WTC11 (cell line): ENCODE measurements around the gene SIT1. TPM values are rescaled to one million over a fixed set of nuclear protein-coding genes. Genes with fewer than 3 reads are reported as not detected.

Source experiments
- ATAC-seq: fragments of 200-7000 bp; cut with Tn5 transposase; 2 replicates; pipeline ENCODE4 v1.10.0; 2021; ENCODE audit warnings: mild to moderate bottlenecking, moderate library complexity
- CTCF ChIA-PET: fragments of 300-600 bp; sonication (Branson Sonifier 250); formaldehyde crosslinking; loops from one replicate; lab custom pipeline; 2021; ENCODE audit warnings: antibody characterized with exemption; lab: Charles Lee
- POLR2A ChIA-PET: fragments of 350-600 bp; sonication (Branson Sonifier 250); formaldehyde crosslinking; loops from one replicate; lab custom pipeline; 2021; ENCODE audit warnings: antibody characterized with exemption; lab: Charles Lee
- DNase-seq: peaks from one replicate; pipeline ENCODE4 v3.0.0; 2021; ENCODE audit warnings: low spot score
- H3K27ac Mint-ChIP-seq: 2 replicates; pipeline ENCODE4 v1.8.0; 2021; ENCODE audit warnings: mixed read lengths
- H3K27me3 Mint-ChIP-seq: 2 replicates; pipeline ENCODE4 v1.8.0; 2021; ENCODE audit warnings: low read depth, mild to moderate bottlenecking, moderate library complexity, mixed read lengths
- H3K36me3 Mint-ChIP-seq: 2 replicates; pipeline ENCODE4 v1.8.0; 2021; ENCODE audit warnings: mixed read lengths
- H3K4me1 Mint-ChIP-seq: 2 replicates; pipeline ENCODE4 v1.8.0; 2022; ENCODE audit warnings: mixed read lengths
- H3K4me3 Mint-ChIP-seq: 2 replicates; pipeline ENCODE4 v1.8.0; 2021; ENCODE audit warnings: mild to moderate bottlenecking, moderate library complexity, mixed read lengths
- H3K9me3 Mint-ChIP-seq: 2 replicates; pipeline ENCODE4 v1.8.0; 2021; ENCODE audit warnings: mixed read lengths
- ATF1 ChIP-seq: sonication (generic); formaldehyde crosslinking; IDR thresholded peaks from 2 replicates; pipeline ENCODE4 v1.8.1; 2023; ENCODE audit warnings: mild to moderate bottlenecking, moderate library complexity, missing genetic modification reagents
- CDX4 ChIP-seq: fragments of 250-450 bp; sonication (Bioruptor Pico); IDR thresholded peaks from 2 replicates; pipeline ENCODE4 v1.9.0; 2021; ENCODE audit warnings: moderate library complexity, mild to moderate bottlenecking, inconsistent platforms, borderline replicate concordance
- EMX1 ChIP-seq: fragments of 250-450 bp; sonication (Bioruptor Pico); IDR thresholded peaks from 2 replicates; pipeline ENCODE4 v1.8.0; 2021; ENCODE audit warnings: mild to moderate bottlenecking
- FOXK1 ChIP-seq: sonication (generic); formaldehyde crosslinking; IDR thresholded peaks from 2 replicates; pipeline ENCODE4 v1.8.0; 2022; ENCODE audit warnings: mild to moderate bottlenecking, moderate library complexity, missing genetic modification reagents
- GTF2I ChIP-seq: fragments of 250-450 bp; sonication (Bioruptor Pico); conservative IDR thresholded peaks from 2 replicates; pipeline ENCODE4 v1.4.0; 2021; ENCODE audit warnings: mild to moderate bottlenecking
- JUN ChIP-seq: sonication (generic); formaldehyde crosslinking; IDR thresholded peaks from 2 replicates; pipeline ENCODE4 v1.8.0; 2023; ENCODE audit warnings: mild to moderate bottlenecking, missing genetic modification reagents
- NFE2L1 ChIP-seq: sonication (generic); formaldehyde crosslinking; IDR thresholded peaks from 2 replicates; pipeline ENCODE4 v1.8.1; 2023; ENCODE audit warnings: missing genetic modification reagents
- NR3C1 ChIP-seq: sonication (generic); formaldehyde crosslinking; conservative IDR thresholded peaks from 2 replicates; pipeline ENCODE4 v1.8.1; 2023; ENCODE audit warnings: low read depth, mild to moderate bottlenecking, missing genetic modification reagents
- SMAD3 ChIP-seq: sonication (generic); formaldehyde crosslinking; IDR thresholded peaks from 2 replicates; pipeline ENCODE4 v1.8.0; 2022; ENCODE audit warnings: missing genetic modification reagents, mild to moderate bottlenecking, borderline replicate concordance
- SMAD4 ChIP-seq: sonication (generic); formaldehyde crosslinking; IDR thresholded peaks from 2 replicates; pipeline ENCODE4 v1.8.0; 2022; ENCODE audit warnings: mild to moderate bottlenecking, missing genetic modification reagents
- ZSCAN18 ChIP-seq: fragments of 250-450 bp; sonication (Bioruptor Pico); IDR thresholded peaks from 2 replicates; pipeline ENCODE4 v2.1.2; 2022; ENCODE audit warnings: mild to moderate bottlenecking, moderate library complexity
- total RNA-seq: library from RNA; stranded (reverse); gene quantifications from 3 replicates; pipeline ENCODE4 v1.2.3, GENCODE V29; 2021
- TF ChIP-seq, protein P1 (sequence below): sonication (generic); formaldehyde crosslinking; IDR thresholded peaks from 2 replicates; pipeline ENCODE4 v1.8.1; 2023; ENCODE audit warnings: mild to moderate bottlenecking, missing genetic modification reagents
- TF ChIP-seq, protein P2 (sequence below): sonication (generic); formaldehyde crosslinking; IDR thresholded peaks from 2 replicates; pipeline ENCODE4 v1.8.0; 2022; ENCODE audit warnings: mild to moderate bottlenecking, missing genetic modification reagents
- TF ChIP-seq, protein P3 (sequence below): fragments of 250-450 bp; sonication (Bioruptor Pico); IDR thresholded peaks from 2 replicates; pipeline ENCODE4 v1.9.0; 2021; ENCODE audit warnings: mild to moderate bottlenecking, borderline replicate concordance

The SIT1 gene
- total RNA-seq, 1 experiment from 2014 or later, result 4.1 TPM

GRCh38 chr9:35635730-35636129, 15.0 kb downstream of the SIT1 start:
- ATAC-seq (no peak), DNase-seq (no peak)
- TF ChIP-seq GTF2I (CRISPR knock-in tag), result no peak
- POLR2A ChIA-PET, result no interaction called here
- H3K4me1 Mint-ChIP-seq, result no peaks in the 10 kb centered on the region
- peaks cover 8% of the 10 kb centered on the region for H3K36me3 Mint-ChIP-seq
- peaks cover 22% of the 10 kb centered on the region for H3K9me3 Mint-ChIP-seq
- no peak overlapping the region for H3K4me3 Mint-ChIP-seq
- peaks cover 11% of the 10 kb centered on the region for H3K27me3 Mint-ChIP-seq
- H3K27ac Mint-ChIP-seq, result no peak overlapping the region
- CTCF ChIA-PET, result interaction anchor here (0.7 kb wide), 1 partner anchor 25 kb away, joined by 6 read pairs; no protein-coding TSS in a partner anchor

DNA sequence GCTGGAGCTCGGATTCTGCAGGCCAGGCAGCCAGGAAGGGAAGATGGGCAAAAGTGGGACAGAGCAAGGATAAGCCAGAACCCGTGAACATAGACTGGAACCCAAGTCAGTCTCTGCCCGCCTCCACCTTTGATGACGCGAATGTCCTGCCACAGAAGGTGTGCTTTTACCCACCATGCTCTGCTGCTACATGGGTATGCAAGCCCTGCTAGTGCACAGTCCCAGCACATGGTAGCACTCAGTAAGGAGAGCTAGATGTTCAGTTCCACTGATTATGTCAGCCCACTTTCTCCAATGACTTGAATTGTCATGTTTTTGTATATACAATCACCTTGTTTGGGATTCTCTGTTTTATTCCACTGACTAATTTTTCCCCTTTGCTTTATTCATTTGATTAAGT, 21.1 kb downstream of the SIT1 start:
- Mint-ChIP-seq H3K9me3 (no peaks in the 10 kb centered on the region), H3K36me3 (no peaks in the 10 kb centered on the region), H3K27me3 (peaks cover 4% of the 10 kb centered on the region), H3K27ac (no peak overlapping the region), H3K4me3 (no peak overlapping the region), H3K4me1 (no peaks in the 10 kb centered on the region)
- CTCF ChIA-PET, result interaction anchor here (1.3 to 5.3 kb wide), 6 partner anchors 13 to 30 kb away, joined by 3 to 17 read pairs (median 8); no protein-coding TSS in a partner anchor
- ATAC-seq, result no peak
- no peak for DNase-seq
- TF ChIP-seq ZSCAN18 (CRISPR knock-in tag) (no peak), SMAD4 (CRISPR knock-in tag) (no peak), EMX1 (CRISPR knock-in tag) (no peak), CDX4 (CRISPR knock-in tag) (no peak), JUN (CRISPR knock-in tag) (no peak), ATF1 (CRISPR knock-in tag) (no peak), FOXK1 (CRISPR knock-in tag) (no peak), NR3C1 (CRISPR knock-in tag) (no peak), SMAD3 (CRISPR knock-in tag) (no peak), NFE2L1 (CRISPR knock-in tag) (no peak)
- TF ChIP-seq, protein P1, sequence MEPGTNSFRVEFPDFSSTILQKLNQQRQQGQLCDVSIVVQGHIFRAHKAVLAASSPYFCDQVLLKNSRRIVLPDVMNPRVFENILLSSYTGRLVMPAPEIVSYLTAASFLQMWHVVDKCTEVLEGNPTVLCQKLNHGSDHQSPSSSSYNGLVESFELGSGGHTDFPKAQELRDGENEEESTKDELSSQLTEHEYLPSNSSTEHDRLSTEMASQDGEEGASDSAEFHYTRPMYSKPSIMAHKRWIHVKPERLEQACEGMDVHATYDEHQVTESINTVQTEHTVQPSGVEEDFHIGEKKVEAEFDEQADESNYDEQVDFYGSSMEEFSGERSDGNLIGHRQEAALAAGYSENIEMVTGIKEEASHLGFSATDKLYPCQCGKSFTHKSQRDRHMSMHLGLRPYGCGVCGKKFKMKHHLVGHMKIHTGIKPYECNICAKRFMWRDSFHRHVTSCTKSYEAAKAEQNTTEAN (CRISPR knock-in tag), result no peak
- TF ChIP-seq, protein P2, sequence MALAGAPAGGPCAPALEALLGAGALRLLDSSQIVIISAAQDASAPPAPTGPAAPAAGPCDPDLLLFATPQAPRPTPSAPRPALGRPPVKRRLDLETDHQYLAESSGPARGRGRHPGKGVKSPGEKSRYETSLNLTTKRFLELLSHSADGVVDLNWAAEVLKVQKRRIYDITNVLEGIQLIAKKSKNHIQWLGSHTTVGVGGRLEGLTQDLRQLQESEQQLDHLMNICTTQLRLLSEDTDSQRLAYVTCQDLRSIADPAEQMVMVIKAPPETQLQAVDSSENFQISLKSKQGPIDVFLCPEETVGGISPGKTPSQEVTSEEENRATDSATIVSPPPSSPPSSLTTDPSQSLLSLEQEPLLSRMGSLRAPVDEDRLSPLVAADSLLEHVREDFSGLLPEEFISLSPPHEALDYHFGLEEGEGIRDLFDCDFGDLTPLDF (CRISPR knock-in tag), result no peak
- TF ChIP-seq, protein P3, sequence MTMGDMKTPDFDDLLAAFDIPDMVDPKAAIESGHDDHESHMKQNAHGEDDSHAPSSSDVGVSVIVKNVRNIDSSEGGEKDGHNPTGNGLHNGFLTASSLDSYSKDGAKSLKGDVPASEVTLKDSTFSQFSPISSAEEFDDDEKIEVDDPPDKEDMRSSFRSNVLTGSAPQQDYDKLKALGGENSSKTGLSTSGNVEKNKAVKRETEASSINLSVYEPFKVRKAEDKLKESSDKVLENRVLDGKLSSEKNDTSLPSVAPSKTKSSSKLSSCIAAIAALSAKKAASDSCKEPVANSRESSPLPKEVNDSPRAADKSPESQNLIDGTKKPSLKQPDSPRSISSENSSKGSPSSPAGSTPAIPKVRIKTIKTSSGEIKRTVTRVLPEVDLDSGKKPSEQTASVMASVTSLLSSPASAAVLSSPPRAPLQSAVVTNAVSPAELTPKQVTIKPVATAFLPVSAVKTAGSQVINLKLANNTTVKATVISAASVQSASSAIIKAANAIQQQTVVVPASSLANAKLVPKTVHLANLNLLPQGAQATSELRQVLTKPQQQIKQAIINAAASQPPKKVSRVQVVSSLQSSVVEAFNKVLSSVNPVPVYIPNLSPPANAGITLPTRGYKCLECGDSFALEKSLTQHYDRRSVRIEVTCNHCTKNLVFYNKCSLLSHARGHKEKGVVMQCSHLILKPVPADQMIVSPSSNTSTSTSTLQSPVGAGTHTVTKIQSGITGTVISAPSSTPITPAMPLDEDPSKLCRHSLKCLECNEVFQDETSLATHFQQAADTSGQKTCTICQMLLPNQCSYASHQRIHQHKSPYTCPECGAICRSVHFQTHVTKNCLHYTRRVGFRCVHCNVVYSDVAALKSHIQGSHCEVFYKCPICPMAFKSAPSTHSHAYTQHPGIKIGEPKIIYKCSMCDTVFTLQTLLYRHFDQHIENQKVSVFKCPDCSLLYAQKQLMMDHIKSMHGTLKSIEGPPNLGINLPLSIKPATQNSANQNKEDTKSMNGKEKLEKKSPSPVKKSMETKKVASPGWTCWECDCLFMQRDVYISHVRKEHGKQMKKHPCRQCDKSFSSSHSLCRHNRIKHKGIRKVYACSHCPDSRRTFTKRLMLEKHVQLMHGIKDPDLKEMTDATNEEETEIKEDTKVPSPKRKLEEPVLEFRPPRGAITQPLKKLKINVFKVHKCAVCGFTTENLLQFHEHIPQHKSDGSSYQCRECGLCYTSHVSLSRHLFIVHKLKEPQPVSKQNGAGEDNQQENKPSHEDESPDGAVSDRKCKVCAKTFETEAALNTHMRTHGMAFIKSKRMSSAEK (CRISPR knock-in tag), result no peak
- POLR2A ChIA-PET, result no interaction called here
